Activated effector memory CD4-positive, alpha-beta T cell treated with Interleukin-2 at 50 U/mL for 16 hours (primary cell): ENCODE results near the gene EIF3L.
"Not testable (repeated sequence)": the region's sequence is repeated elsewhere in the genome, so short reads cannot be mapped to it uniquely, and the experiment has no call there.

Experiments
- DNase-seq: peaks from one replicate; pipeline ENCODE4 v3.0.0-alpha.2; 2020

EIF3L gene

GRCh38 chr22:37849089-37849751 lies at the start of gene EIF3L:
Gene EIF3L (plus strand): TSS chr22:37849419. CDS start chr22:37849450, 31 bp downstream.
- DNase-seq: peak; percentile 85

GRCh38 chr22:37799979-37800378 lies 49.2 kb upstream of the EIF3L start:
- not testable (repeated sequence) for DNase-seq

GRCh38 chr22:37801946-37802309 lies 47.3 kb upstream of the EIF3L start:
- no peak for DNase-seq

- no peak for DNase-seq
Observed at GRCh38 chr22:37802310-37803194, 46.7 kb upstream of the EIF3L start.

- no peak for DNase-seq
Observed at GRCh38 chr22:37803195-37803638, 46.0 kb upstream of the EIF3L start.

GRCh38 chr22:37803639-37804351 lies 45.4 kb upstream of the EIF3L start:
- DNase-seq: no peak

GRCh38 chr22:37804352-37804880 lies 44.8 kb upstream of the EIF3L start:
- no peak for DNase-seq

GRCh38 chr22:37804881-37805809 lies 44.1 kb upstream of the EIF3L start:
- DNase-seq: peak; percentile 47

GRCh38 chr22:37805810-37806277 lies 43.4 kb upstream of the EIF3L start:
- DNase-seq: no peak

GRCh38 chr22:37806409-37807333 lies 42.5 kb upstream of the EIF3L start:
- DNase-seq: no peak

GRCh38 chr22:37807410-37808293 lies 41.6 kb upstream of the EIF3L start, which contains the start of gene GCAT:
Gene GCAT (plus strand): TSS chr22:37807934. CDS start chr22:37807968, 34 bp downstream.
- DNase-seq: peak; percentile 78

GRCh38 chr22:37808294-37808657 lies 40.9 kb upstream of the EIF3L start:
- no peak for DNase-seq

GRCh38 chr22:37809672-37810333 lies 39.4 kb upstream of the EIF3L start:
- DNase-seq: no peak

GRCh38 chr22:37811867-37812266 lies 37.4 kb upstream of the EIF3L start:
- DNase-seq: no peak

GRCh38 chr22:37812869-37813678 lies 36.1 kb upstream of the EIF3L start:
- DNase-seq: no peak

- DNase-seq: no peak
Observed at GRCh38 chr22:37815593-37815992, 33.6 kb upstream of the EIF3L start.

GRCh38 chr22:37816543-37817180 lies 32.6 kb upstream of the EIF3L start:
- DNase-seq: no peak
